H54 (cell line): Measurements from ENCODE around the gene TAF9B.
A peak's percentile ranks its signal among the peaks of the same experiment; 100 is the strongest.
"Not testable (repeated sequence)": the region's sequence is repeated elsewhere in the genome, so short reads cannot be mapped to it uniquely, and the experiment has no call there.

Experiments
- DNase-seq: peaks from one replicate; pipeline ENCODE4 v3.0.0; 2011; ENCODE audit warnings: low spot score, mixed read lengths; ENCODE audit not compliant: insufficient read length
- FAIRE-seq: peaks from 3 replicates; lab custom pipeline; 2011; peaks lifted over from hg19 to GRCh38; lab: Jason Lieb, UNC
- POLR2A ChIP-seq: IDR thresholded peaks from 2 replicates; pipeline ENCODE4 v1.6.1; 2011; ENCODE audit warnings: low read depth, mild to moderate bottlenecking, low read length

Gene TAF9B

DNA sequence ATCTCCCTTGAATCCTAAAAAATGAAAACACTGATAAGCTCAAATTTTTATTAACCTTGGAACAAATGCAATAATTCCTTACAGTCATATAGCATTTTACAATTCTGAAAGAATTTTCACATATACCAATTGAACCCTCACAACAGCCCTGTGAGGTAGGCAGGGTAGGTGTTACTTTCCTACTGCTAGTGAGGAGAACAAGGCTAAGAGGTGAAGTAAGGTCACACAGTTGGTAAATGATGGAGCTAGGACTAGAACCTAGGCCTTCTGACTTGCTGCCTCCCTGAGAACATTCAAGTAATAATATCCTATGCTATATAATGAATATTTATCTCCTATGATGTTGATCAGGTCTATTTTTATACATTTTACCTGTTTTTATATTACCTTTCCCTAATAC, 9.7 kb downstream of the TAF9B start:
- no peak for TF ChIP-seq POLR2A
- no peak for DNase-seq
- FAIRE-seq = no peak

DNA sequence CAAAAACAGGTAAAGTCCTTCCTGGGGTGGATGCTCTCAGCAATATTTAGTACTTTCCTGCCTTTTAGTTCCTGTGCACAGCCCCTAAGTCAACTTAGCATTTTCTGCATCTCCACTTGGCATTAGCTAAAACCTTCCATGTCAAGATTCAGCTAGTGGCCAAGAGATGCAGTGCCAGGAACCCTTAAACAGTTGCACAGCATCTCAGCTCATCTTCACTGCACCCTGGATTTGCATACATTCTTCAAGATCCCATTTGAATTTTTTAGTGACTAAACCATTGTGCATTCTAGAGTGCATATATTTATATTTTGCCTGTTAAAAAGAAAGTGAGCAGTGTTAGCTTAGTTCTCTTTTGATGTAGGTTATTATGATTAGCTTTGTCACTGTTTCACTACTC, 13.7 kb downstream of the TAF9B start:
- DNase-seq, FAIRE-seq: not testable (repeated sequence)

DNA sequence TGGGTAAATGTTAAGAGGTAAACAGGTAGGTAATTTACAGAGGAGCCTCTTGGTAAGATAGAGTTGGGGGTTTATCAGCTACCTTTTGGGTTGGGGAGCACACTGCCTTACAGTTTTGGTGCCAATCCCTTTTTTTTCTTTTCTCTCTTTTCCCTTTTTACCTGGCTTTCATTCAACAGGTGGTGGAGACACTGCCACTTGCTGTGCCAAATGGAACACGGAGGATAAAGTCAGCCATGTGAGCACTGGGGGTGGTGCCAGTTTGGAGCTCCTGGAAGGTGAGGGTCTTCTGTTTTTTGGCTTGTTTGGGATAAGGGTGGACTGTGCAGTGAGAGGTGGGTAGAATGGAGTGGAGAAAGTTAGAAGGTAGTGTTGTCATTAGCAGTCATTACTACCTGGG, 14.3 kb downstream of the TAF9B start:
- no peak for TF ChIP-seq POLR2A
- DNase-seq = no peak
- no peak for FAIRE-seq

DNA sequence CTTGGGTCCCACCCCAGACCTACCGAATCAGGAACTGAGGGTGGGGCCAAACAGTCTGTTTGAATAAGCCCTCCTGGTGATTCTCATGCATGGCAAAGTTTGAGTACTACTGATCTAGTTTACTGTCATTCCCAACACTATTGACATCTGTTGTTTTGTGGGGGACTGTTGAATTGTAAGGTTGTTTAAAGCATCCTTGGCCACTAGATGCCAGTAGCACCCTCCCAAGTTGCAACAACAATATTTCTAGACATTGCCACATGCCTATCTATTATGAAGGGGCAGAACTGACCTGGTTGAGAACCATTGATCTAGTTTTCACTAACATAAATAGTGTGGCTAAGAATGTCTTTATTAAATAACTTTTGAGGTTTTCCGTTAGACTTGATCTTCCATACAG, 15.1 kb downstream of the TAF9B start:
- no peak for TF ChIP-seq POLR2A
- no peak for FAIRE-seq
- no peak for DNase-seq

DNA sequence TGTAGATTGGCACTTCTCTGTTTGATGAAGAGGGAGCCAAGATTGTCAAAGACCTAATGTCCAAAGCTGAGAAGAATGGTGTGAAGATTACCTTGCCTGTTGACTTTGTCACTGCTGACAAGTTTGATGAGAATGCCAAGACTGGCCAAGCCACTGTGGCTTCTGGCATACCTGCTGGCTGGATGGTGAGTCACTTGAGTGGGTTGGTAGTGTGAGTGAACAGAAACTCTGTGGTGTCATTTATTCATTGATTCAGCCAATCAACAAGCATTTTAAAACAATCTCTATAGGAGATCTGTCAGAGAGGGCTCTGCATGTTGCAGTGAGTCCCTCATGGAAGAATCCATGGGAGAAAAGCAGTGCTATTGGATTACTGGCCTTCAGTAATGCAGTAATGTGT, 16.3 kb downstream of the TAF9B start:
- no peak for DNase-seq
- TF ChIP-seq POLR2A = no peak
- FAIRE-seq = peak; percentile 73

DNA sequence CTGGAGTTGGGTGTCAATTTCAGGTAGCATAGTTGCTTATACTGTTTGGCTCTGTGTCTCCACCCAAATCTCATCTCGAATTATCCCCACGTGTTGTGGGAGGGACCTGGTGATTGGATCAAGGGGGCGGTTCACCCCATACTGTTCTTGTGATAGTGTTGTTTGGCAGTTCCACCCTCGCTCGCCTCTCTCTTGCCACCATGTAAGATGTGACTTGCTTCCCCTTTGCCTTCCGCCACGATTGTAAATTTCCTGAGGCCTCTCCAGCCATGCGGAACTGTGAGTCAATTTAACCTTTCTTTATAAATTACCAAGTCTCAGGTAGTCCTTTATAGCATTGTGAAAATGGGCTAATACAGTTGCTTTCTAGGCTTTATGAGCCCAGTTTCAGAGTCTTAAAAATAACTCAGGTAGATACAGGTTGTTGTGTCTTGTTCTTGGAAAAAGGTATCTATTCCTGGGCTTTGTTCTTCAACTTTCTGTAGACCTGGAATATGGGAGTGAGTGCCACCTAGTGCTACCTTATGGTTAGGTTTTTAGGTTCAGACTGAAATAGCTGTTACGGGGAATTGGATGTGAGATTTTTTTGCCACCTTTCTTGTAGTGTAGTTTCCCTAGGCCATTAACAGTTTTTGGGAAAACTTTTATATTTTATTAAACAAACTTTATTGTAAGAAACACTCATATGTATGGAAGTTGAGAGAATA, 19.8 kb downstream of the TAF9B start:
- DNase-seq (no peak), FAIRE-seq (no peak)
- no peak for TF ChIP-seq POLR2A

DNA sequence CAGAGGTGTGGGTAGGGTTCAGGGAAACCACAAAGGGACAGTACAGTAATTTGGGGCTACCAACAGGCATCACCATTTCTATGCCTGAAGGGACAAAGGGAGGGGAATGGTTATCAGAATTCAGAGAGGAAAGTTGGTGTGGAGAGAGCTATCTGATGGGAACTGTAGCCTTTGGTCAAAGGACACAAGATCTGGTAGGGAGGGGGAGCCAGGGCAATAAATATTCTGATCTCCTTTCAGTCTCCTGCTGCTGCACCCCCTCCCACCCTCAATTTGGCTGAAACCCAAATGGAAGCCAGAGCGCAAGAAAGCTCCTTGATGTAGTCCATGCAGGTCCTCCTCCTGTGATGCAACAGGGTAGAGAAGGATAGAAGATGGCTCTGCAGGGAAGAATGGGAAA, 20.8 kb downstream of the TAF9B start:
- TF ChIP-seq POLR2A = no peak
- no peak for FAIRE-seq
- DNase-seq = no peak

DNA sequence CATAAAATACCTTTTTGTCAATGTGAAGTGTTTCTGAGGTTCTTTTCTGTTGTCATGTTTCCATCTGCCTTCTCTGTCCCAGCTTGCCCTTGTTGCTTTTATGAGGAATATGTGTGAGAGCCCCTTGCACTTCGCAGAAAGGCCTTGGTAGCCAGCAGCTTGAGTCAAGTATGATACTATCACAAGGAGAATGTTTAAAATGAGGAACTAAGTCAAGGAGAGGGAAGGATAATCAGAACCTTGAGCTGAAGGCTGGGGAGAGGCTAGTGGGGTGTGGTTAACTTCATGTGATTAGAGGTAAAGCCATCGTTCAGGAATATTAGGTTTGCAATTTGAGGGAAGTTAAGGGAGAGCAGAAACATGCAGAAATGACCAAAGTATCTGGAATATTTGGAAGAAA, 22.7 kb downstream of the TAF9B start:
- no peak for FAIRE-seq
- no peak for TF ChIP-seq POLR2A
- DNase-seq = no peak

DNA sequence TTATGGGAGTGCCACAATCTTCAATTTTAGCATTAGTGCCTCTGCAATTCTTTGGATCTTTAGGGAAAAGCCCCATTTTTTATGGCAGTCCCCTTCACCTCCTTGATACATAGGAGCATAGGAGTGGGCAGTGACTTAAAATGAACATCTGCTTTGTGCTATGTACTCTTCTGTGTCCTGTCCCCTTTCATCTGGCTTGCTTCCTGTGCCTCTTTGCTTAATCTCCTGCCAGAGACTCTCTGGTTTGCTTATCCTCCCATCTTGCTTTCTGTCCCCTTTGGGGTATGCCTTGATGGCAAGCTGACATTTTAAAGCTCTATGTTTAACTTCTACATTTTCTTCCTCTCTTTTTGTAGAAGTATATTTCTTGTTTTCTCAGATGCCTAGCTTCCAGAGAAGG, 23.1 kb downstream of the TAF9B start:
- TF ChIP-seq POLR2A = no peak
- DNase-seq = no peak
- no peak for FAIRE-seq

DNA sequence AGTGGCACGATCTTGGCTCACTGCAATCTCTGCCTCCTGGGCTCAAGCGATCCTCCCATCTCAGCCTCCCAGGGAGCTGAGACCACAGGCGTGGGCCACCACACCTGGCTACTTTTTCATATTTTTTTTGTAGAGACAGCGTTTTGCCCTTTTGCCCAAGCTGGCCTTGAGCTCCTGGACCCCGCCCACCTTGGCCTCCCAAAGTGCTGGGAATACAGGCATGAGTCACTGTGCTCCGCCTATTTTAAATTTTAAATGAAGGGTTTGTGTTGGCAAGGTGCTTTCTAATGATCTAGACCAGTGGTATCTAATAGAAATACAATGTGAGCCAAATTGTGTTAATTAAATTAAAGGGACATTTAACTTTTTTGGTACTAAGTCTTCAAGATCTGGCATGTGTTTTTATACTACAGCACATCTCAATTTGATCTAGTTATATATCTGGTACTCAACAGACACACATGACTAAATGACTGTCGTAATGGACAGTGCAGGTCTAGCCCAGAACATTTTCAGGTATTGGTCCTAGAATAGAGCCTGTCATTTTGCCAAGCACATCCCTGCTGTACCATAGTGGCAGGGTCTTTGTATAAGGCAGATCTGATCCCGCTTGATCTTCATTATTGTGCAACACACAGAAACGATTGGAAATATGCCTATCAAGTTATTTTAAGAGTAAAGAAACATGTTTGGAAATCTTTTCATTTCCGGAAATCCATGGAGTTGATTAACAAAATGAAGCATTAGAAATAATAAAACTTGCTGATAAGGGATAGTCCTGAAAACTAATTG, 28.1 kb downstream of the TAF9B start:
- DNase-seq (no peak), FAIRE-seq (no peak)
- no peak for TF ChIP-seq POLR2A

DNA sequence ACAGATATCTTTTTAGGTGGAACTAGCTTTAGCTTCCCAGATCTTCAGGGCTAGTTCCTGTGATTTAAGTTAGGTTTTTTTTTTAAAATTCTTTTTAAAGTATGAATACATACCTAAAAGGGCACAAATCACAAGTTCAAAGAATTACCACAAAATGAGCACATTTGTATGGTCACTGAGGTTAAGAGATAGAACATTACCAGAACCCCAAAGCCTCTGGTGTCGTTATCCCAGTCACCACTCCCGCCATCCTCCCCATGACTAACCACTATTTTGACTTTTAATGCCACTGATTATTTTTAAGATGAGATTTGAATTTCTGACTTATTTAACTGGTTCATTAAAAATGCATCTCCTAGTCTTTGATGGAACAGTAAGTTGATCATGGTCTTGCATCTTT, 30.0 kb downstream of the TAF9B start:
- no peak for DNase-seq
- no peak for FAIRE-seq
- no peak for TF ChIP-seq POLR2A

DNA sequence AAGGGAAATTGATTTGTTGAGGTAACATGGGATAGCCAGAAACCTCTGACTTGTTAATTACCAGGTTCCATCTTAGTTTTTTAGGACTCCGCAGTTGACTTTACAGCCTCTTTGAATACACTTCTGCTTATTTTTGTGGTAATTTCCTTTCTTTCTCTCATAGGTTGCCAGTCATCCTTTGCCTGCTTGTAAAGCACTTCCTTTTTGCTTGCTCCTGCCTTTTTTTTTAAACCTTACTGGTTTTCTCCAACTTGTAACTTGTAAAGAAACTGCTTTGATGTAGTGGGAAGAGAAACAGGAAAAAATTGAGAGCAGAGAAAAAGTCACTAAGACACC, 32.8 kb downstream of the TAF9B start:
- DNase-seq (no peak), FAIRE-seq (no peak)
- no peak for TF ChIP-seq POLR2A

DNA sequence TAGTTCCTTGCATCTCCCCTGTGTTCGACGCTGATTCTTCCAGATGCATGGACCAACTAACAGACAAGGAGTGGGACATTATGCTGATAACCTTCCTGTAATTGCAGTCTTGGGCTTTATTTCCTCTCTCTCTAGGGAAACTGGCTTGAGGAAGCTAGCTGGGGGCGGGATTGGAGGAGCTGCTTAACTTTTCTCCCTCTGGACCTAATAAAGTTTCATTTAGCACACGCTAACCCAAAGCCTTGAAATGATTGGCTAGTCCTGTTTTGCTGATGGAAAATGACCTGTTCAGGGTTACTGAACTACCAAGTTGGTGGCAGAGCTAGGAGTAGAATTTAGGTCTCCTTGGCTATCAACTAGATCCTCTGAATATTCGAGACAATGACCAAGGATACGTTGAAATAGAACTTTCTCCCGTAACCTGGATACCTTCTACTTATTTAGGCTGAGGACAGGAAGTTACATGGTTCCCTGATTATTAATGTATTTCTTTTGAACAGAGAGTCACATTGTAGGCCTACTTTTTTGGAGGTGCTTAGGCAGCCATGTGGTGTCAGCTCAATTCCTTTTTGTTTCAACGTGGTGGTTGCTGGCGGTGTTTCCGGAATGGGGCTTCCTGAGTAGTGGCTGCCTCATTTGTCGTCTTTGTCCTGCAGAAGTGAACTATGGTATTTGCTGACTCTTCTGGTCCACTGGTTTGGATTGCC, 33.4 kb downstream of the TAF9B start:
- FAIRE-seq (no peak), DNase-seq (no peak)
- TF ChIP-seq POLR2A = no peak

DNA sequence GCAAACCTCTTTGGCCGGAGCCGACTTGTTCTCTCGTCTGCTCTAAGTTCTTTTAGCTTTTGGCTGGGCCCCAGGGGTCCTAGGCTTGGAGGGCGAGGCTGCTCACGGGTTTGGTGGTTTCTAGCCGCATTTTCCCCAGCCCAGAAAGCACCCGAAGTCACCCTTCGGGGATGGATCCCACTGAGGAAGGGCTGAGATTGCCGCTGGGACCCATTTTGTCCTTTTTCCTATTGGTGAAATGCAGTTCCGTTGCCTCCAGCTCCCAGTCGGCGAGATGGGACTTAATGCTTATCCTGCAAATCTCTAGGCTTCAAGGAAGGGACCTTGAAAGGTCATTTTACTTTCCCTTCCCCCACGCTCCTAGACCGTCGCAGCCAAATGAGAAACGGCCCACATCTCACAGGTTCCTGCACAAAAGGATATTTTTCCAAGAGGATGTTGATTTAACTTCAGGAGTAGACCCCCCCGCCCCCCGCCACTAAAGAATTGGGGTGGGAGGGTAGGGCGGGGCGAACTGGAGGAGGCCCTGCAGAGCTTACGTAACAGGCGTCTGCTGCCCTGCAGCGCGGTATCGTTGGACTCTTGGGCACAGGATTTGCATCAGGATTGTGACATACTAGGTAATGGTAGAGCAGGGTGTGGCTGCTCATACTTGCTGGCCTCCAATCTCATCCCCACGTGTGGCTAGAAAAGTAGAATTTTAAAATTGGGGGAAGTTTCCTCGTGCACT, 34.8 kb downstream of the TAF9B start:
- TF ChIP-seq POLR2A = no peak
- DNase-seq (peak; percentile 18), FAIRE-seq (no peak)
